Inflammatory macrophage treated with lipopolysaccharide for 1 hour (primary cell): ENCODE results near the gene TPD52L1.
"Not testable (repeated sequence)": the region's sequence is repeated elsewhere in the genome, so short reads cannot be mapped to it uniquely, and the experiment has no call there.

ENCODE experiments used
- DNase-seq, 2 donors: peaks; one replicate each; pipeline ENCODE4 v3.0.0-alpha.2; 2020 to 2022

The TPD52L1 gene, protein sequence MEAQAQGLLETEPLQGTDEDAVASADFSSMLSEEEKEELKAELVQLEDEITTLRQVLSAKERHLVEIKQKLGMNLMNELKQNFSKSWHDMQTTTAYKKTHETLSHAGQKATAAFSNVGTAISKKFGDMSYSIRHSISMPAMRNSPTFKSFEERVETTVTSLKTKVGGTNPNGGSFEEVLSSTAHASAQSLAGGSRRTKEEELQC

DNA sequence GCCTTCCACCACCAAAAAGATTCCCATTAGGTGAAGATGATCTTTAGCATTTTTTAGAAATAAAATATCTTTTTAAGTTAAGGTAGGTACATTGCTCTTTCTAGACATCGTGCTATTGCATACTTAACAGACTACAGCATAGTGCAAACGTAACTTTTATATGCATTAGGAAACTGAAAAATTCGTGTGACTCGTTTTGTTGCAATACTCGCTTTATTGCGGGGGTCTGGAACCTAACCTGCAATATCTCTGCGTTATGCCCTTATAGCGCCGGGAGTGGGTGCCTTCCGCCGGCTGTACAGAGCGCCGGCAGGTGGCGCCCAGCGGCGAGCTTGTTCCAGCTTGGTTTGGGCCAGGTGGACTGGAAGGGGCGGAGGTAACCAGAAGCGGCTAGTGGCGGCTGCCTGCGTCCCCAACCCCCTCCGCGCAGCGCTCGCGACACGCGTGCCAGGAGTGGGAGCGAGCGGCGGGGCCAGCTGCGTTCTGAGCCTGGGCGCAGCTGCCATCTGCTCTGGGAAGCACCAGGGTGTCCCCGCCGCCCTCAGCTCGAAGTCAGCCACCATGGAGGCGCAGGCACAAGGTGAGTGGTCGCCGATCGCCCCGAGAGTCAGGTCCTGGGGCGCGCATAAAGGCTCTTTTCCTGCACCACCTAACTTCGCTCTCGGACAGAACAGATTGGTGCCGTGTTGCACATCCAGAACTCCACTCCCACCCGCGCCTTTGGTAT lies at the start of gene TPD52L1:
Gene TPD52L1 (plus strand): TSS at position 383 of the 727 bp plus-strand sequence. CDS start 179 bp downstream, at position 562.
- DNase-seq = peak in 1 of 2 donors; percentile 40

DNA sequence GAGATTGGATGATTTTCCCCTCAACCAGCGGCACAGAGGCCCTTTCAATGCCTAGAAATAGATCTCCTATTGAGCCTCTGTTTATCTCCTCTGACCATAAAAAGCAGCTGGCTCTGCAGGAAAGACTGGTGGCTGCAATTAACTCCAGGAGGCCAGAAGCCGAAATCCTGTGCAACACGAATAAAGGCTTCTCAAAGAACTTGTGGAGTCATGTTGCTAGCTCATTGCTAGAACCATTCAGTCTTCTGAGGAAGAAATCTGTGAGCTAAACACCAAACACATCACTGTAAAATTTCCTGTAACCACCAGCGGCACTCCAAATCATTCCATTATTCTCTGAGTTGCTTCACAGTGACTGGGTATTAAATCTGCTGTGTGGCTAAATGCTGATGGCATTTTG lies 49.1 kb upstream of the TPD52L1 start:
- no peak for DNase-seq

DNA sequence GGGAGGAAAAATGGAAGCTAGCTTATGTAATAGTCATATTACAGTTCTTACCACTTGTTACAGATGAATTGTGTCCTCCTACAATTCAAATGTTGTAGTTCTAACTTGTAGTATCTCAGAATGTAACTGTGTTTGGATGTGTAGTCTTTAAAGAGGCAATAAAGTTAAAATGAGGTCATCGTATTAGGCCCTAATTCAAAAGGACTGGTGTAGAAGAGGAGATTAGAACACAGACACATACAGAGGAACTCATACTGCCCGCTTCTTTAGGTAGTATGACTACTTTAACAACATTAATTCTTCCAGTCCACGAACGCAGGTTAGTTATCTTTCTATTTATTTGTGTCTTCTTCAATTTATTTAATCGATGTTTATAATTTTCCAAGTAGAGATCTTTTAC lies 46.5 kb upstream of the TPD52L1 start:
- no peak for DNase-seq

DNA sequence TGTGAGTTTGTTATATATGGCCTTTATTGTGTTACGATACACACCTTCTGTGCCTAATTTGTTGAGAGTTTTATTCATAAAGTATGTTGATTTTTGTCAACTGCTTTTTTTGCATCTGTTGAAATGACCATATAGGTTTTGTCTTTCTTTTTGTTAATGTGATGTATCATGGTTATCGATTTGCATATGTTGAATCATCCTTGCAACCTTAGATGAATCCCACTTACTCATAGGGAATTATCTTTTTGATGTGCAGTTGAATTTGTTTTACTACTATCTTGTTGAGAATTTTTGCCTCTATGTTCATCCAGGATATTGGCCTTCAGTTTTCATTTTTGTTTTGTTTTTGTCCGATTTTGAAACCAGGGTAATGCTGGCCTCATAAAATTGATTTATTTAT lies 45.7 kb upstream of the TPD52L1 start:
- DNase-seq = no peak

DNA sequence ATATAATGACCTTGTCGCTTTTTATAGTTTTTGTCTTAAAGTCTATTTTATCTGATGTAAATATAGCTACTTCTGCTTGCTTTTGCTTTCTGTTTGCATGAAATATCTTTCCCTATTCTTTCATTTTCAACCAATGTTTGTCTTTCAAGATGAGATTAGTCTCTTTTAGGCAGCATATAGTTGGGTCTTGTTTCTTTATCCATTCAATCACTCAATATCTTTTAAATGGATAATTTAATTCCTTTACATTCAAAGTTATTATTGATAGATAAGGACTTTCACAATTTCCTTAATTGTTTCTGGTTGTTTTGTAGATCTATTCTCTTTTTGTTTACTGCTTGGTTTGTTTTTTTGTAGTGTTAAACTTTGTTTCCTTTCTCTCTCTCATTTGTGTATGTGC lies 43.5 kb upstream of the TPD52L1 start:
- no peak for DNase-seq

DNA sequence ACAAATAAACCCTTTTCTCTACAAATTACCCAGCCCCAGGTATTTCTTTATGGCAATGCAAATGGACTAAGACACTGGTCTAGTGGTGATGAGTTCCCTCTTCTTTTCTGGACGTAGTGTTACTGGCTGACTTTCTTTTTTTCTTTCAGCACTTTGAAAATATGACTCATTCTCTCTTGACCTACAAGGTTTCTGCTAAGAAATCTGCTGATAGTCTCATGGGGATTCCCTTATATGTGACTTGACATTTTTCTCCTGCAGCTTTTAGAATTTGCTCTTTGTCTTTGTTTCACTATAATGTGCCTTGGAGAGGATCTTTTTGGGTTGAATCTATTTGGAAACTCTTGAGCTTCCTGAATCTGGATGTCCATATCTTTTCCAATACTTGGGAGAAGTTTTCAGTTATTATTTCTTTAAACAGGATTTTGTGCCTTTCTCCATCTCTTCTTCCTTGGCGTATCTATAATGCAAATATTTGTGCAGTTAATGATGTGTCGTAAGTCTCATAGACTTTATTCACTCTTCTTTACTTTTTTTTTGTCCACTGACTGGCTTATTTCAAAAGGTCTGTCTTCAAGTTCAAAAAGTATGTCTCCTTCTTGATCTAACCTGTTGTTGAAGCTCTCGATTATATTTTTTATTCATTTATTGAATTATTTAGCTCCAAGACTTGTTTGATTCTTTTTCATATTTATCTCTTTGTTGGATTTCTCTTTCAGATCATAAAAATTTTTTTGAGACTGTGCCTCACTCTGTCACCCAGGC lies 42.2 kb upstream of the TPD52L1 start:
- DNase-seq = no peak

DNA sequence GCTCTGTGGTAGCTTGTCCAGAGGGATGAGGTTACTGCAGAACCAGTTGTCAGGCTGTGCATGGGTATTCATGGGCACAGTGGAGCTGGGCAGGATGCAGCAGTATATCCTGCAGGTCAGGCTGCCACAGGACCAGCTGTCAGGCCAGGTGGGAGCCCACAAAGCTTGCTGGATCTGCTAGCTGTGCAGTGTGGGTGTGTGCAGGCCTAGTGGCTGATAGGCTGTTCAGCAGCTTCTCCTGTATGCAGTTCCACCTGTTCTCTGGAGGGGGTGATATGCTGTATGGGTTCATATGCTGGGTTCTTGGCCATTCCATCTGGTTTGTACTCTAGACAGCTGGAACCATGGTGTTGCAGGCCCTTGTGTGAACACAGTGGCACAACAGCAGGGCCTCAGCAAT lies 40.6 kb upstream of the TPD52L1 start:
- no peak for DNase-seq

DNA sequence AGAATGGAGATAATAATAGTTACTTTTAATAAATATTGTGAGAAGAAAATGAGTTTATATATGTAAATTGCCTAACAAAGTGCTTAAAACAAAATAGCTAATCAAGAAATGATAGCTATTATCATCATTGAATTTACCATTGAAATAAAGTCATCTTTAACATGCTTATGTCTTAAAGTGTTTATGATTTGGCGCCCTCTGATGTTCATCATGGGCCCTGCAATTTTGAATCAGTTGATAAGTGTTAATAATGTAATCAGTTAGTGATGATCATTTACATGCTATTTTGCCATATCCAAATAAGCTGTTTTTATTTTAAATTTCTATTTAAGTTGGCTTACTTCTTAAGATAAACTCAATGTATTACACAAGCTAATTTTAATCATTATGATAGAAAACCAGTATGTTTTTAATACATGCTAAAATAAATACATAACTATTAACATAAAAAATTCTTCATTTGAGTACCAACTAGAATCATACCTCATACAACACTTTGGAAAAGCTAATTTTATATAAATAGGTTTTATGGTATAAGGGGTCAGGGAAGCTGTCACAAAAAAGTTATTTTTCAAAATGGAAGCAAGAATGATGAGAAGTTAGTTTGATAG lies 39.2 kb upstream of the TPD52L1 start:
- DNase-seq = peak; percentile 45 to 87

DNA sequence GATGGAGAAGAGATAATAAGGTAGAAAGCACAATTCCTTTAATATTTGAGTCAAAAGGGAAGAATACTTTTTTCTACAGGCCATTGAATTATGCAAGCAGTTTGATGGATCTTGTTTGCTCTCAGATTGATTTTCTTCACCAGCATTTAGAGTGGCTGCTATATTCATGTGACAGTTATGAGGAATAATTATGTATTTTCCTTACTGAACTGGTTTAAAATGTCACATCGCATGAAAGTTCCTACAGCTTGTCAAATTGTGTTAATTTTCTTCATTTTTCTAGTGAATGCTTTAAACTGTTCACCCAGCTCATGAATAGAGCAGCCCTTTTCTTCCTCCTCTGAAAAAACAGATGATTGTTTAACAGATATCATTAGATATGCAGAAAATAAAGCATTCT lies 37.4 kb upstream of the TPD52L1 start:
- no peak for DNase-seq

DNA sequence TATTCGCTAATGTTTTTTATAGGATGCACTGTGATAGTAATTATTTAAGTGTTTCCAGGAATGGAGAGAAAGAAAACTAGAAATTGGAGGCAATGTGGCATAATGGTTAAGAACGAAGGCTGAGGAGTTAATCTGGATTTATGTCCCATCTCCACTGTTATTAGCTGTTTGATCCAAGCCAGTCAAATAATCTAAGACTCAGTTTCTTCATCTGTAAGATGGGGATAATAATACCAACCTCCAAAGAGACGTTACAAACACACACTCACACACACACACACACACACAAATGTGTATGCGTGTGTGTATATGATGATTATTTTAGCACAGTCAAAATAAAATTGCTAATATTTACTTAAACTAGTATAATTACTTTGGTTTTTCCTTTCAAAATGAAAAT lies 36.9 kb upstream of the TPD52L1 start:
- no peak for DNase-seq

DNA sequence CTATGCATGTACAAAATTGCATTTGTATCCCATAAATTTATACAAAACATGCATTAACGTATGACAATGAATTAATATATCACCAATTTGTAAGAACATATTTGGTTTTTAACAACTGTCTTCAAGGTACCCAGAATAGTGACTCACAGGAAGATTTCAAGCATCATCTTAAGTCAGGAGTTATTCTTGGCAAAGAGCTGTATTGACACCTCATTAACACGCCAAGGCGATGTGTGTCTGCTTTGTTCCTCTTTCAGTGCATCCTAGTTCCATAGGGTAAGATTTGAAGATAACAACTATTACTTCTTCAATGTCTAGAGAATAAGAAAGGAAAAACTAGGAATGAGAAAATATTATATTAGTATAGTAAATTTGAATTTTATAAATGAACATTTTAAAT lies 35.8 kb upstream of the TPD52L1 start:
- no peak for DNase-seq

DNA sequence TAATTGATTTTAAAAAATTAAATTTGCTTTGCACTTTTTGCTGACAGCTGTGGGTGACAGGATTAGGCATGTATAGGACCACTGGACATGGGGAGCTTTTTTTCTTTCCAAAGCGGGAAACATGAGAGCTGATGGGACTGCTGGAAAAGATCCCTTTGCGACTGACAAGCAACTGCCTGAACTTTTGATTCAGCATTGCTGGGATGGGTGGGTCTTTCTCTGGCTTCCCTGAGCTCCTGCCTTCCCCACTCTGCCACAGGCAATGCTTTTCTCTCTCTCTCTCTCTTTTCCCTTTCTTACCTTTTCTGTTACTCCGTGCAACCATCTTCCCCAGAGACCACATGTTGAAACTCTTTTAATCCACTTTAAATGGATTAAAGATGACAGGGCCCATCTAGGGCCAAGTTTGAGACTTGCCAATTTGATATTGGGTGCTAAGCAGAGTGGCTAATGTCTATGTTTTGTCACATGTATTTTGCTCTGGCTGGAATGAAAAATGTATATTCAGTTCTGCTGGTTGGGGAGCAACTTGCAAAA lies 33.5 kb upstream of the TPD52L1 start:
- DNase-seq = no peak

DNA sequence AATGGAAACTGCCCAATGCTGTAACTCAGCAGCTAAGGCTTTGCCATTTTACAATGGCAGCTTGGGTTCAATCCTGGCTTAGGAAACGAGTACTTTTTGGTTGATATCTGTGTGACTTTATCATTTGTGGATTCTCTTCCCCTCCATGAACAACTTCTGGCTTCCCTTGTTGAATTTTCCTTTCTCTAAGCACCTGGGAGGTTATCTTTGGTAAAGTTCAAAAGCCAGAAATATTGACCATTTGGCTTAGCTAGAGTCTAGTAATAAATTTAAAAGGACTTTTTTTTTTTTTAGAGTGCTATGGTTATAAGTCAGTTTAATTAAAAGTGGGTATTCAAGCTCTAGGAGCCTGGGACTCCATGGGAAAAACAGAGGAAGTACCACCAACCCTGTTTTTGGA lies 31.7 kb upstream of the TPD52L1 start:
- DNase-seq = no peak

DNA sequence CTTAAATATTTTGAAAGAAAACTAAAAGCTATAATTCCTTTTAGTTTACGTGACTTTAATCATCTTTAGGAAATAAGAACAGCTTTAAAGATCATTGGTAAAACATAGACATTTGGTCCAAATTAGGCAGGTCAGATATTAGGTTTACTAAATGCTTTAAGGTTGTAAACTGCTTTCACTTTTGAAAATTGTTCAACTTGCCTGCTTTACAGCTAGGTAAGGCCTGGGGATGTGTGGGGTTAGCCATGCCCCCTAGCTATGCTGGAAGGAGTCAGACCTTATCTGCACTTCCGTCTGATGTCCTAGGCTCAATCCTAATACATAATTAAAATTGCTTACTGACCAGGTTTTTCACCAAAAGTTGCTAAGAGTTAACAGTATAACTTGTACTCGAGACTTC lies 30.5 kb upstream of the TPD52L1 start:
- no peak for DNase-seq

DNA sequence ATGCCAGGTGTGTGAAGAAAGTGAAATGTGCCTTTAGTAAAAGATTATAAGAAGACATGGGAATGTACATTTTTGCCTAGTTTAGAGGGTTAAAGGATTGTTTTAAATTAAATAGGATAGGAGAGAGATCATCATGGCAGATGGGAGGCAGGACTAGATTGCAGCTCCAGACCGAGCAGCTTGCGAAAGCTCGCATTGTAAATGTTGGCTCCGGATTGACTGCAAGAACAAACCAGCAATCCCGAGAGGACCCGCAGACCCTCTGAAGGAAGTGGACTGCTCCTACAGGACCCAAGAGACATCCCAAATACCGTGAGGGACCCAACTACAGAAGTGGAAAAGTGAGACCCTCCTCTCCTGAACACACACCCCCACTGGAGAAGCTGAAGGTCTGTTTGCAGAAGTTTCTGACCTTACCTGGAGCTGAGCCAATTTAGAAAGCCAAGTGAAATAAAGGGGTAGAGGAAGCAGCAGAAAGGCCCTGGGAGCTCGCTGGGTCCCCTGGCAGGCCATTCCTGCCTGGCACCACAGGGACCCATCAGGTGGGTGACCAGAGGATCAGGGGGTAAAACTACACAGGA lies 30.0 kb upstream of the TPD52L1 start:
- no peak for DNase-seq

DNA sequence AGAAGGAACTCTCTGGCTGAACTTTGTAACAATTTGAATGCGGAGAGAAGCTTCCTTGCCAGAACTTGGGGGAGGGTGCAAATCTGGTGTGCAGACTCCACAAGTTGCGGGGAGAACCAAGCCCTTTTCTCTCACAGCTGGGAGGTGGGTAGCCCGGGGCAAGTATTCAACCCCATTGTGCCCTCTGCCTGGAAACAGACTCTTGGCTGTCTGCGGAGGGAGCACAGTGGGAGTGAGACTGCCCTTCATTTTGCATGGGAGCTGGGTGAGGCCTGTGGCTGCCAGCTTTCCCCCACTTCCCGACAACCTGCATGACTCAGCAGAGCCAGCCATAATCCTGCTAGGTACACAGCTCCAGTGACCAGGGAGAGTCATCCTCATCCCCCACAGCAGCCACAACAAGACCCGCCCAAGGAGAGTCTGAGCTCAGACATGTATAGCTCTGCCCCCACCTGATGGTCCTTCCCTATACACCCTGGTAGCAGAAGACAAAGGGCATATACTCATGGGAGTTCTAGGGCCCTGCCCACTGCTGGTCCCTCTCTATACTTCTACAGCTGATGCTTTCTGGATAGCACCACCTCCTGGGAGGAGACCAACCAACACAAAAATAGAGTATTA lies 29.4 kb upstream of the TPD52L1 start:
- DNase-seq = no peak

DNA sequence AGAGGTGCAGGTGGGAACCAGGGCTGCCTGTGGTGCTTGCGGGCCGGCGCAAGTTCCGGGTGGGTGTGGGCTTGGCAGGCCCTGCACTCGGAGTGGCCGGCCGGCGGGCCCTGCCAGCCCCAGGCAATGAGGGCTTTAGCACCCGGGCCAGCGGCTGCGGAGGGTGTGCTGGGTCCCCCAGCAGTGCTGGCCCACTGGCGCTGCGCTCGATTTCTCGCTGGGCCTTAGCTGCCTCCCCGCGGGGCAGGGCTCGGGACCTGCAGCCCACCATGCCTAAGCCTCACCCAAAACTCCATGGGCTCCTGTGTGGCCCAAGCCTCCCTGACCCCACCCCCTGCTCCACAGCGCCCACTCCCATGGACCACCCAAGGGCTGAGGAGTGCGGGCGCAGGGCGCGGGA lies 27.7 kb upstream of the TPD52L1 start:
- not testable (repeated sequence) for DNase-seq

DNA sequence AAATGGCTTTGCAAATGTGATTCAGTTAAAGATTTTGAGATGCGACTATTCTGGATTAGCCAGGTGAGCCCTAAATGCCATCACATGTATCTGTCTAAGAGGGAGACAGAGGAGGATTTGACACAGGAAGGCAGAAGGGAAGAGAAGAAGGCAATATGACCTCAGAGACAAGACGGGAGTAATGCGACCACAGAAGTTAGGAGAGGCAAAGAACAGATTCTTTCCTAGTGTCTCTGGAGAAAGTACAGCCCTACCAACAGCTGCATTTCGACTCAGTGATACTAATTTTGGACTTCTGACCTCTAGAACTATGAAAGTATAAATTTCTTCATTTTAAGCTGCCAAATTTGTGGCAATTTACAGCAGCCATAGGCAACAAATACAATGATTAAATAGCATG lies 24.2 kb upstream of the TPD52L1 start:
- no peak for DNase-seq

DNA sequence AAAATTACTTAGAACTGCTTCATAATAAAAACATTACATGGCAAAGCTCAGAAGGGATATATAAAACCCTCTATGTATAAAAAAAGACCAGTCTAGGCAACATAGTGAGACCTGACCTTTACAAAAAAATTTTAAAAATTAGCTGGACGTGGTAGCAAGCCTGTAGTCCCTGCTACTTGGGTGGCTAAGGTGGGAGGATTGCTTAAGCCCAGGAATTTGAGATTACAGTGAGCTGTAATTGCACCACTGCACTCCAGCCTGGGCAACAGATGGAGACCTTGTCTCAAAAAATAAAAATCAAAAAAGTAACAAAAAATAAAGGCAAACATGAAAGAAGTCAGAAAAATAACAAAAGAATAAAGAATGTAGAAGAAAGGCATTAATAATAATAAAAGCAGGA lies 21.5 kb upstream of the TPD52L1 start:
- DNase-seq = no peak

DNA sequence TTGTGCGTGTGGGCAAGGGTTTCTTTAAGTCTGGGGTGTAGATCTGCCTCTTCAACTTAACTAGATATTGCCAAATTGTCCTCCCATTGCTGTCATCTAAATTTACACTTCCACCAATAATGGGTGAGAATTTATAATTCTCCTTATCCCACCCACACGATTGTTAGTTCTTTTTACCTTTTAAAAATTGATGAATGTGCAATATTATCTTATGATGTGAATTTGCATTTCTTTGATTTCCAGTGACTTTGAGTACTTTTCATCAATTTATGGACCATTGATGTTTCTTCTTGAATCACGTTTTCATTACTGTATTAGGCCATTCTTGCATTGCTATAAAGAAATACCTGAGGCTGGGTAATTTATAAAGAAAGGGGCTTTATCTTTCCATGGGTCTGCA lies 17.2 kb upstream of the TPD52L1 start:
- DNase-seq = no peak

DNA sequence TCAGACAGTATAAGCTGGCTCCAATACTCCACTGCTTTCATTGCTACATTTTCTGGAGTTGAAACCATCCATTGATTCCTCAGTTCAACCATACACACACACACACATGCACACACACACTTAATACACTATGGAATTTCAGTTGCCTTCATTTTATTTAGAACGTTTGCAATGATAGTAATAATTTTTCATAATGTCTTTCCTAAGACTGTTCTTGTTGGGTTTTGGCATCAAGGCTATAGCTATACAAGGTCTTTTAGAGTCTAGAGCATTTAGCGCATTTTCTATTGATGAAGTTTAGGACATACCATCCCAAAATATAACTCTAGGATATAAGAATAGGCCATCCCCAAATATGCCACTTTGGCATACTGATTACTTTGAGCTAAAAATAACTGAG lies 15.5 kb upstream of the TPD52L1 start:
- no peak for DNase-seq

DNA sequence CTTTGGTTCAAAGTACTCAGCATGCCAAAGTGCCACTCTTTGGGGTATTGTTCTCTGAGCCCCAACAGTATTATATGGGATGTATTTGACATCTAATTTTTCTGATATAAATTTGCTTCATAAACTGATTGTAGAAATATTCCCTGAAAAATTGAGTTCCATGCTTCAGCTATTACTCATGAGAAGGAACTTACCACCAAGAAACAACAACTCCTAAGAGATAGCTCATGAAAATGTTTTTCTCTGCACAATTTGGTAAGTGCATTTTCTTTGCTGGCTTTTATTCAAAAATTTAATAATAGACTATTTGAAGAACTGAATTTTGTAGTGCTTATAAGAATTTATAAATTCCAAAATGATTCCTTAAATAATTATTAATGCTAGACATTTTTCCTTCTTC lies 12.8 kb upstream of the TPD52L1 start:
- DNase-seq = no peak

DNA sequence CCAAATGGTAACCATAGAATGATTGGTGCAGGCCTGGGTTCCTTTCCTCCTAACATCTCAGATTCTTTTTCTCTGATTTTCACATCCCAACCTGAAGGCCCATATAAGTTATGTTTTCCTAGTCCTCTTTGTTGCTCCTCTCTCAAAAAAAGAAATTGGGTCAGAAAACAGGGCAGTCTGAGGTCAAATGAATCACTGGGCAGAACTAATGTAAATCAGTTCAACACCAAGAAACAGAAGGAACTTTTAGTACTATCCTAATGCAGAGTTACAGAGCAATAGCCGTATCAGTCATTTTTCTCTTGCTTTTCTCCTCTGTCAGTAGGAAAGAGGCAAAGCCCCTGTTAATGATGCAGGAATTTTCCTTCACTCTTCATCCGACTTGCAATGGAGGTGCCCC lies 11.0 kb upstream of the TPD52L1 start:
- DNase-seq = no peak
